Gastroesophageal sphincter (tissue), 4 donors: ENCODE data around the gene LGALS16. TPM values are rescaled to one million over a fixed set of nuclear protein-coding genes. Genes with fewer than 3 reads are reported as not detected.
"Not testable (repeated sequence)": the region's sequence is repeated elsewhere in the genome, so short reads cannot be mapped to it uniquely, and the experiment has no call there.

Experiments used
- ATAC-seq: fragments of 150-250 bp; one replicate; pipeline ENCODE4 v1.9.1; 2016; ENCODE audit warnings: mild to moderate bottlenecking, moderate library complexity
- H3K27ac ChIP-seq, 4 donors: fragments of 200-600 bp; sonication (generic) in 3 of 4; 1 replicate in 3 of 4; 2 replicates in 1 of 4; pipeline ENCODE4 v1.5.1; 2016 to 2019
- H3K27me3 ChIP-seq: fragments of 200-600 bp; sonication (generic); one replicate; pipeline ENCODE4 v1.5.1; 2019
- H3K36me3 ChIP-seq, 2 donors: fragments of 200-600 bp; sonication (generic); one replicate each; pipeline ENCODE4 v1.5.1; 2019; ENCODE audit warnings: control low read depth in 1 of 2
- H3K4me1 ChIP-seq, 3 donors: fragments of 200-600 bp; sonication (generic); 1 replicate in 2 of 3; 2 replicates in 1 of 3; pipeline ENCODE4 v1.5.1; 2016 to 2019; ENCODE audit warnings: control low read depth in 2 of 3
- H3K4me3 ChIP-seq, 2 donors: fragments of 200-600 bp; sonication (generic); one replicate each; pipeline ENCODE4 v1.5.1; 2019; ENCODE audit warnings: mild to moderate bottlenecking in 1 of 2, moderate library complexity in 1 of 2
- H3K9me3 ChIP-seq, 3 donors: fragments of 200-600 bp; sonication (generic); one replicate each; pipeline ENCODE4 v1.5.1; 2017 to 2019; ENCODE audit warnings: control low read depth in 2 of 3
- EP300 ChIP-seq: sonication (generic); formaldehyde crosslinking; IDR thresholded peaks from one replicate; pipeline ENCODE4 v1.6.1; 2017; ENCODE audit warnings: antibody characterized with exemption, mild to moderate bottlenecking
- POLR2A ChIP-seq, 2 donors: fragments of 450-650 bp; IDR thresholded peaks; one replicate each; pipeline ENCODE4 v1.6.1; 2017; ENCODE audit warnings: antibody characterized with exemption in 2 of 2, mild to moderate bottlenecking in 2 of 2, moderate library complexity in 1 of 2
- POLR2AphosphoS5 ChIP-seq: sonication (generic); formaldehyde crosslinking; IDR thresholded peaks from one replicate; pipeline ENCODE4 v1.6.1; 2017; ENCODE audit warnings: antibody characterized with exemption
- WGBS, 2 donors: methylation state at CpG; one replicate each; pipeline ENCODE4 v1.1.5; 2018; ENCODE audit warnings: low coverage in 1 of 2; 5-methylcytosine and 5-hydroxymethylcytosine counted together
- total RNA-seq, 4 donors: library from RNA; depleted of rRNA; stranded (reverse); fragments of >200 nt; gene quantifications; one replicate each; pipeline ENCODE4 v1.1.0, GENCODE V29; 2016
- TF ChIP-seq, protein P1 (sequence below), 4 experiments: fragments of 200-600 bp in 2 of 4; fragments of 450-650 bp in 2 of 4; sonication (generic) in 1 of 4; IDR thresholded peaks; one replicate each; pipeline ENCODE4 v1.5.1; 2017 to 2019; ENCODE audit warnings: antibody characterized with exemption in 4 of 4, mild to moderate bottlenecking in 2 of 4, moderate library complexity in 2 of 4

LGALS16 gene
- total RNA-seq, 4 donors from 2014 or later, result not detected

- WGBS, 2 donors, result 80% methylated on average over 3 of the region's 3 CpGs; no CpG with 5 or more reads in 1 of the 2 donors
- ATAC-seq, result no peak
Observed at GRCh38 chr19:39679791-39680168, 24.1 kb downstream of the LGALS16 start.

DNA sequence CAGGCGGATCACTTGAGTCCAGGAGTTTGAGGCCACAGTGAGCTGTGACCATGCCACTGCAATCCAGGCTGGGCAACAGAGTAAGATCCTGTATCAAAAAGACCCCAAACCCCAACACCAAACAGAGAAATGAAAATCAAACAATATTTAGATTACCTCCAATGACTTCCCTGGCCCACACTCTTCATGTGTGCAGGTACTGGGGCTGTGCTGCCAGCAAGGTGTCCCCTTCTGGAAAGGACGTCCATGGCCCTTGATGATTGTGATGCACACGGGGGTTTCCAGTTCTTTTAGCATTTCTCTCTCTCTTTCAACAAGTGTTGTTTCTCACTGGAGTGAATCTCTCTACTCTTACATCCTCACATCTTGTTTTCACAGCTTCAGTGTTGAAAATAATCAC lies 24.9 kb downstream of the LGALS16 start:
- Histone ChIP-seq H3K27me3 (no peaks in the 10 kb centered on the region), H3K27ac (no peak overlapping the region), H3K4me1 (peaks cover 0 to 15% (median 0%) of the 10 kb centered on the region in 3 donors), H3K36me3 (no peaks in the 10 kb centered on the region), H3K9me3 (no peaks in the 10 kb centered on the region), H3K4me3 (no peak overlapping the region)
- WGBS, 2 donors, result 72% methylated on average over 3 of the region's 3 CpGs; no CpG with 5 or more reads in 1 of the 2 donors
- no peak for ATAC-seq
- no peak for TF ChIP-seq POLR2A (IDR thresholded peaks at IDR 0.05)
- TF ChIP-seq POLR2AphosphoS5, result no peak
- TF ChIP-seq EP300, result no peak
- TF ChIP-seq, protein P1, sequence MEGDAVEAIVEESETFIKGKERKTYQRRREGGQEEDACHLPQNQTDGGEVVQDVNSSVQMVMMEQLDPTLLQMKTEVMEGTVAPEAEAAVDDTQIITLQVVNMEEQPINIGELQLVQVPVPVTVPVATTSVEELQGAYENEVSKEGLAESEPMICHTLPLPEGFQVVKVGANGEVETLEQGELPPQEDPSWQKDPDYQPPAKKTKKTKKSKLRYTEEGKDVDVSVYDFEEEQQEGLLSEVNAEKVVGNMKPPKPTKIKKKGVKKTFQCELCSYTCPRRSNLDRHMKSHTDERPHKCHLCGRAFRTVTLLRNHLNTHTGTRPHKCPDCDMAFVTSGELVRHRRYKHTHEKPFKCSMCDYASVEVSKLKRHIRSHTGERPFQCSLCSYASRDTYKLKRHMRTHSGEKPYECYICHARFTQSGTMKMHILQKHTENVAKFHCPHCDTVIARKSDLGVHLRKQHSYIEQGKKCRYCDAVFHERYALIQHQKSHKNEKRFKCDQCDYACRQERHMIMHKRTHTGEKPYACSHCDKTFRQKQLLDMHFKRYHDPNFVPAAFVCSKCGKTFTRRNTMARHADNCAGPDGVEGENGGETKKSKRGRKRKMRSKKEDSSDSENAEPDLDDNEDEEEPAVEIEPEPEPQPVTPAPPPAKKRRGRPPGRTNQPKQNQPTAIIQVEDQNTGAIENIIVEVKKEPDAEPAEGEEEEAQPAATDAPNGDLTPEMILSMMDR (IDR thresholded peaks at IDR 0.05), result no peak

More at GRCh38 chr19:39679791-39680168, 24.1 kb downstream of the LGALS16 start:
- no peaks in the 10 kb centered on the region for H3K9me3 ChIP-seq
- no peak overlapping the region for H3K4me3 ChIP-seq
- H3K27ac ChIP-seq, result no peak overlapping the region
- TF ChIP-seq, protein P1 (IDR thresholded peaks at IDR 0.05), result no peak
- TF ChIP-seq EP300, result no peak
- no peak for TF ChIP-seq POLR2AphosphoS5
- no peak for TF ChIP-seq POLR2A (IDR thresholded peaks at IDR 0.05)
- H3K27me3 ChIP-seq, result no peaks in the 10 kb centered on the region
- H3K4me1 ChIP-seq, result peaks cover 0 to 15% (median 0%) of the 10 kb centered on the region in 3 donors
- H3K36me3 ChIP-seq, result no peaks in the 10 kb centered on the region

GRCh38 chr19:39681416-39681815 lies 25.7 kb downstream of the LGALS16 start:
- H3K4me3 ChIP-seq, result no peak overlapping the region
- ATAC-seq, result no peak
- TF ChIP-seq, protein P1 (IDR thresholded peaks at IDR 0.05), result no peak
- no peak for TF ChIP-seq POLR2A (IDR thresholded peaks at IDR 0.05)
- no peak for TF ChIP-seq POLR2AphosphoS5
- no peak for TF ChIP-seq EP300
- H3K36me3 ChIP-seq, result no peaks in the 10 kb centered on the region
- no peaks in the 10 kb centered on the region for H3K9me3 ChIP-seq
- peaks cover 0 to 15% (median 0%) of the 10 kb centered on the region in 3 donors for H3K4me1 ChIP-seq
- no peaks in the 10 kb centered on the region for H3K27me3 ChIP-seq
- H3K27ac ChIP-seq, result no peak overlapping the region
- 100% methylated on average over 1 of the region's 5 CpGs; no CpG with 5 or more reads in 1 of the 2 donors for WGBS, 2 donors

DNA sequence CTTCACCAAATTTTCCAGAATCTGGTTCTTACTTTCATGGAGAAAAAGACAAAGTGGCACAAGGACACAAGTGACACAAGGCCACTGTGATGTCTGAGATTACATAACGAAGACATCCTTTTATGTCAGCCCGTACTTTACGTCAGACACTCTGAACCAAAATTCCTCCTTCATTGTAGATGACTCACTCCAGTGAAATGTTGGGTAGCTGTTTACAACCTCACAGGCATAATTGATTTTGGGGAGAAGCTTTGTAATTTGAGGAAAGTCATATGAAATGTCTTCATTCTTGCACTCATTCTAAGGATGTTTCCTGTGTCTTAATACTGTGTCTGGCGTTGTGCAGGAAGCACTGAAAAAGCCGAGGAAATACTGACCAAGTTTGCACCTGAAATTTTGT lies 28.6 kb downstream of the LGALS16 start:
- no peak for ATAC-seq
- Histone ChIP-seq H3K27me3 (peaks cover 4% of the 10 kb centered on the region), H3K4me1 (peaks cover 0 to 4% (median 0%) of the 10 kb centered on the region in 3 donors), H3K9me3 (peaks cover 0 to 9% (median 0%) of the 10 kb centered on the region in 3 donors), H3K36me3 (no peaks in the 10 kb centered on the region), H3K27ac (no peak overlapping the region), H3K4me3 (no peak overlapping the region)
- 68 to 79% methylated on average over 3 to 4 of the region's 5 CpGs for WGBS, 2 donors
- TF ChIP-seq POLR2A (IDR thresholded peaks at IDR 0.05), result no peak
- TF ChIP-seq, protein P1 (IDR thresholded peaks at IDR 0.05), result no peak
- TF ChIP-seq POLR2AphosphoS5, result no peak
- TF ChIP-seq EP300, result no peak

- Histone ChIP-seq H3K27ac (no peak overlapping the region), H3K4me1 (no peaks in the 10 kb centered on the region), H3K9me3 (peaks cover 0 to 14% (median 0%) of the 10 kb centered on the region in 3 donors), H3K36me3 (no peaks in the 10 kb centered on the region), H3K4me3 (no peak overlapping the region), H3K27me3 (peaks cover 10% of the 10 kb centered on the region)
- 50 to 64% methylated on average over 3 of the region's 3 CpGs for whole genome bisulfite sequencing, 2 donors
- no peak for ATAC-seq
- TF ChIP-seq POLR2AphosphoS5 (no peak), EP300 (no peak), POLR2A (IDR thresholded peaks at IDR 0.05) (no peak)
- TF ChIP-seq, protein P1 (IDR thresholded peaks at IDR 0.05), result no peak
Observed at GRCh38 chr19:39686739-39687138, 31.0 kb downstream of the LGALS16 start.

- H3K27ac ChIP-seq, H3K4me3 ChIP-seq, ATAC-seq, H3K36me3 ChIP-seq, H3K4me1 ChIP-seq: not testable (repeated sequence)
- WGBS, 2 donors, result 51 to 81% methylated on average over 2 to 4 of the region's 4 CpGs
- Histone ChIP-seq H3K27me3 (peaks cover 23% of the 10 kb centered on the region), H3K9me3 (peaks cover 0 to 14% (median 0%) of the 10 kb centered on the region in 3 donors)
Observed at GRCh38 chr19:39688637-39689036, 32.9 kb downstream of the LGALS16 start.
